ENCODE data around the gene MLF2. TPM values are rescaled to one million over a fixed set of nuclear protein-coding genes. Genes with fewer than 3 reads are reported as not detected.

The MLF2 gene
- total and polyA plus RNA-seq, 9 of the 15 experiments (the other 6 are each of a cell fraction or from before 2014, with no cell fraction given), result 11.4 to 190 (median 139) TPM

- TF ChIP-seq RREB1 (CRISPR knock-in tag; IDR thresholded peaks at IDR 0.05) (no peak; the same call in 1 of the 2 replicates), XRCC4 (IDR thresholded peaks at IDR 0.05; ENCODE audit: extremely low read depth, insufficient read depth, insufficient read length) (no peak), ZNF274 (IDR thresholded peaks at IDR 0.05; ENCODE audit: borderline replicate concordance, low read depth, low read length) (no peak), ESRRB (CRISPR knock-in tag; IDR thresholded peaks at IDR 0.05; ENCODE audit: borderline replicate concordance) (no peak), ZNF232 (CRISPR knock-in tag; IDR thresholded peaks at IDR 0.05) (no peak), TFAP4 (CRISPR knock-in tag; IDR thresholded peaks at IDR 0.05; ENCODE audit: borderline replicate concordance) (peak; percentile 58; the same call in 1 of the 2 replicates), TOE1 (IDR thresholded peaks at IDR 0.05; ENCODE audit: borderline replicate concordance) (peak; percentile 66; the same call in 1 of the 2 replicates), TOE1 (CRISPR knock-in tag; IDR thresholded peaks at IDR 0.05; ENCODE audit: borderline replicate concordance, low read depth) (no peak), ZNF507 (tag; conservative IDR thresholded peaks at IDR 0.05) (no peak), ZNF518B (CRISPR knock-in tag; IDR thresholded peaks at IDR 0.05) (no peak), MED1 (CRISPR knock-in tag; IDR thresholded peaks at IDR 0.05; ENCODE audit: borderline replicate concordance) (no peak), RBM15 (IDR thresholded peaks at IDR 0.05; ENCODE audit: insufficient read depth, low read length) (no peak), SRSF9 (IDR thresholded peaks at IDR 0.05; ENCODE audit: borderline replicate concordance, low read depth, low read length) (no peak), HMG20B (CRISPR knock-in tag; IDR thresholded peaks at IDR 0.05) (no peak), NCOA1 (IDR thresholded peaks at IDR 0.05; ENCODE audit: low read depth) (peak; percentile 16; the same call in 1 of the 2 replicates), ETV1 (tag; conservative IDR thresholded peaks at IDR 0.05; ENCODE audit: low read depth) (peak; percentile 68)
Measured at GRCh38 chr12:6752921-6753771, at the start of gene MLF2 (continued).

Measured in K562 (cell line).